Gastroesophageal sphincter (tissue), 4 donors: Measurements from ENCODE around the gene FAM177B. TPM values are rescaled to one million over a fixed set of nuclear protein-coding genes. Genes with fewer than 3 reads are reported as not detected.

ENCODE experiments used
- ATAC-seq: fragments of 150-250 bp; one replicate; pipeline ENCODE4 v1.9.1; 2016; ENCODE audit warnings: mild to moderate bottlenecking, moderate library complexity
- H3K27ac ChIP-seq, 4 donors: fragments of 200-600 bp; sonication (generic) in 3 of 4; 1 replicate in 3 of 4; 2 replicates in 1 of 4; pipeline ENCODE4 v1.5.1; 2016 to 2019
- H3K27me3 ChIP-seq: fragments of 200-600 bp; sonication (generic); one replicate; pipeline ENCODE4 v1.5.1; 2019
- H3K36me3 ChIP-seq, 2 donors: fragments of 200-600 bp; sonication (generic); one replicate each; pipeline ENCODE4 v1.5.1; 2019; ENCODE audit warnings: control low read depth in 1 of 2
- H3K4me1 ChIP-seq, 3 donors: fragments of 200-600 bp; sonication (generic); 1 replicate in 2 of 3; 2 replicates in 1 of 3; pipeline ENCODE4 v1.5.1; 2016 to 2019; ENCODE audit warnings: control low read depth in 2 of 3
- H3K4me3 ChIP-seq, 2 donors: fragments of 200-600 bp; sonication (generic); one replicate each; pipeline ENCODE4 v1.5.1; 2019; ENCODE audit warnings: mild to moderate bottlenecking in 1 of 2, moderate library complexity in 1 of 2
- H3K9me3 ChIP-seq, 3 donors: fragments of 200-600 bp; sonication (generic); one replicate each; pipeline ENCODE4 v1.5.1; 2017 to 2019; ENCODE audit warnings: control low read depth in 2 of 3
- EP300 ChIP-seq: sonication (generic); formaldehyde crosslinking; IDR thresholded peaks from one replicate; pipeline ENCODE4 v1.6.1; 2017; ENCODE audit warnings: antibody characterized with exemption, mild to moderate bottlenecking
- POLR2A ChIP-seq, 2 donors: fragments of 450-650 bp; IDR thresholded peaks; one replicate each; pipeline ENCODE4 v1.6.1; 2017; ENCODE audit warnings: antibody characterized with exemption in 2 of 2, mild to moderate bottlenecking in 2 of 2, moderate library complexity in 1 of 2
- POLR2AphosphoS5 ChIP-seq: sonication (generic); formaldehyde crosslinking; IDR thresholded peaks from one replicate; pipeline ENCODE4 v1.6.1; 2017; ENCODE audit warnings: antibody characterized with exemption
- WGBS, 2 donors: methylation state at CpG; one replicate each; pipeline ENCODE4 v1.1.5; 2018; ENCODE audit warnings: low coverage in 1 of 2; 5-methylcytosine and 5-hydroxymethylcytosine counted together
- total RNA-seq, 4 donors: library from RNA; depleted of rRNA; stranded (reverse); fragments of >200 nt; gene quantifications; one replicate each; pipeline ENCODE4 v1.1.0, GENCODE V29; 2016
- TF ChIP-seq, protein P1 (sequence below), 4 experiments: fragments of 200-600 bp in 2 of 4; fragments of 450-650 bp in 2 of 4; sonication (generic) in 1 of 4; IDR thresholded peaks; one replicate each; pipeline ENCODE4 v1.5.1; 2017 to 2019; ENCODE audit warnings: antibody characterized with exemption in 4 of 4, mild to moderate bottlenecking in 2 of 4, moderate library complexity in 2 of 4

FAM177B gene
- total RNA-seq, 4 donors from 2014 or later = 0.73 TPM; not detected in 3

DNA sequence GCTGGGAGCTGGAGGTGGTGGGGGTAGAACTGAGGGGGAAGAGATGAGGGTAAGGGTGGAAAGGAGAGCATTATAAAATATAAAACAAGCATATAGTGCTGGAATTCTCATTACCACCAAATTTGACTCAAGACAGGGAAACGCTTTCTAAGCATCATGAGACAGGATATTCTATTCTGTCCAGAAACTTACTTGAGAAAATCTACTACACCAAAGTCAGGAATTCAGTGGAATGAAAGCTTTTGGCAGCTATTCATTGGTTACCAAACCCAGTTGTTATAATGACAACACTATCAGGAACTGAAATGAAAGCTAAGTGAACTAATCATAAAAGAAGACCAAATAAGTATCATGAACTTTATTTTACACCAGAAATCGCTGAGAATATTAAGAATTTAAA lies 39.2 kb upstream of the FAM177B start:
- no peak overlapping the region for H3K4me3 ChIP-seq
- peak overlapping the region in 1 of 4 donors; percentile 29 for H3K27ac ChIP-seq
- H3K4me1 ChIP-seq = peaks cover 0 to 6% (median 0%) of the 10 kb centered on the region in 3 donors
- TF ChIP-seq POLR2A (IDR thresholded peaks at IDR 0.05) = no peak
- TF ChIP-seq POLR2AphosphoS5 = no peak
- TF ChIP-seq, protein P1, sequence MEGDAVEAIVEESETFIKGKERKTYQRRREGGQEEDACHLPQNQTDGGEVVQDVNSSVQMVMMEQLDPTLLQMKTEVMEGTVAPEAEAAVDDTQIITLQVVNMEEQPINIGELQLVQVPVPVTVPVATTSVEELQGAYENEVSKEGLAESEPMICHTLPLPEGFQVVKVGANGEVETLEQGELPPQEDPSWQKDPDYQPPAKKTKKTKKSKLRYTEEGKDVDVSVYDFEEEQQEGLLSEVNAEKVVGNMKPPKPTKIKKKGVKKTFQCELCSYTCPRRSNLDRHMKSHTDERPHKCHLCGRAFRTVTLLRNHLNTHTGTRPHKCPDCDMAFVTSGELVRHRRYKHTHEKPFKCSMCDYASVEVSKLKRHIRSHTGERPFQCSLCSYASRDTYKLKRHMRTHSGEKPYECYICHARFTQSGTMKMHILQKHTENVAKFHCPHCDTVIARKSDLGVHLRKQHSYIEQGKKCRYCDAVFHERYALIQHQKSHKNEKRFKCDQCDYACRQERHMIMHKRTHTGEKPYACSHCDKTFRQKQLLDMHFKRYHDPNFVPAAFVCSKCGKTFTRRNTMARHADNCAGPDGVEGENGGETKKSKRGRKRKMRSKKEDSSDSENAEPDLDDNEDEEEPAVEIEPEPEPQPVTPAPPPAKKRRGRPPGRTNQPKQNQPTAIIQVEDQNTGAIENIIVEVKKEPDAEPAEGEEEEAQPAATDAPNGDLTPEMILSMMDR (IDR thresholded peaks at IDR 0.05) = no peak
- no peak for TF ChIP-seq EP300
- WGBS, 2 donors = 72 to 77% methylated on average over 2 of the region's 2 CpGs
- no peak for ATAC-seq
- no peaks in the 10 kb centered on the region for H3K27me3 ChIP-seq
- no peaks in the 10 kb centered on the region for H3K9me3 ChIP-seq
- peaks cover 2 to 52% of the 10 kb centered on the region in 2 donors for H3K36me3 ChIP-seq

DNA sequence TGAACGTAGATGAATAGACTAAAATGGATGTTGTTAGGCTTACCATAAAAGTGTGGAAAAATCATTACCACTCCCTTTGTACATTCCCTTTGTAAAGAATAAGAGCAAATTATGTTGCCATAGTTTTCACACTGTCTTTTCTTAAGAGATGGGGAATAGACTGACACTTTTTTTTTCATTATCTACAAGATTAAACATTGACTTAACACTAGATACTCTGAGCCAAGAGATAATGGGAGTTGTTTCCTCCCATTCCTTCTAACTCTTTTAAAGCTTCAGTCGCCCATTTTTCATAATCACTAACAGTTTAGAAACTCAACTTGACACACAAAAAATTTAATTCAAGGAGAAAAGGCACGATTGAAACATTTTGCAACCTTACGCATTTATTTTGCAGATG lies 34.8 kb upstream of the FAM177B start:
- no peak for ATAC-seq
- Histone ChIP-seq H3K27ac (no peak overlapping the region), H3K4me1 (peaks cover 0 to 6% (median 0%) of the 10 kb centered on the region in 3 donors), H3K9me3 (no peaks in the 10 kb centered on the region), H3K4me3 (no peak overlapping the region), H3K27me3 (no peaks in the 10 kb centered on the region), H3K36me3 (peaks cover 2 to 42% of the 10 kb centered on the region in 2 donors)
- 17 to 88% methylated on average over 1 to 4 of the region's 4 CpGs for WGBS, 2 donors
- no peak for TF ChIP-seq POLR2AphosphoS5
- TF ChIP-seq, protein P1 (IDR thresholded peaks at IDR 0.05) = no peak
- TF ChIP-seq EP300 = no peak

DNA sequence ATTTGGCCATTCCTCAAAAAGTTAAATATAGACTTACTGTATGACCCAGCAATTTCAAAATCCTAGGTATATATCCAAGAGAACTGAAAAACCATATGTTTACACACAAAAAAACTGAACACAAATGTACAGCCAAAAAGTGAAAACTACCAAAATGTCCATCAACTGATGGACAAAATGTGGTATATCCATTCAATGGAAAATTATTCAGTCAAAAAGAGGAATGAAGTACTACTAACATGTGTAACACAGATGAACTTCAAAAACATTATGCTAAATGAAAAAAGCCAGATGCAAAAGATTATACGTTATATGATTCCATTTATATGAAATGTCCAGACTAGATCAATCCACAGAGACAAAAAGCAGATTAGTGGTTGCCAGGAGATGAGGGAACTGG lies 32.7 kb upstream of the FAM177B start:
- ATAC-seq = no peak
- peaks cover 2 to 36% of the 10 kb centered on the region in 2 donors for H3K36me3 ChIP-seq
- WGBS, 2 donors = 76 to 91% methylated on average over 1 of the region's 1 CpG
- H3K4me1 ChIP-seq = peaks cover 0 to 13% (median 3%) of the 10 kb centered on the region in 3 donors
- no peaks in the 10 kb centered on the region for H3K9me3 ChIP-seq
- no peak for TF ChIP-seq EP300
- TF ChIP-seq POLR2A (IDR thresholded peaks at IDR 0.05) = no peak
- no peak for TF ChIP-seq POLR2AphosphoS5
- TF ChIP-seq, protein P1 (IDR thresholded peaks at IDR 0.05) = no peak
- H3K27me3 ChIP-seq = no peaks in the 10 kb centered on the region
- no peak overlapping the region for H3K4me3 ChIP-seq
- H3K27ac ChIP-seq = no peak overlapping the region

DNA sequence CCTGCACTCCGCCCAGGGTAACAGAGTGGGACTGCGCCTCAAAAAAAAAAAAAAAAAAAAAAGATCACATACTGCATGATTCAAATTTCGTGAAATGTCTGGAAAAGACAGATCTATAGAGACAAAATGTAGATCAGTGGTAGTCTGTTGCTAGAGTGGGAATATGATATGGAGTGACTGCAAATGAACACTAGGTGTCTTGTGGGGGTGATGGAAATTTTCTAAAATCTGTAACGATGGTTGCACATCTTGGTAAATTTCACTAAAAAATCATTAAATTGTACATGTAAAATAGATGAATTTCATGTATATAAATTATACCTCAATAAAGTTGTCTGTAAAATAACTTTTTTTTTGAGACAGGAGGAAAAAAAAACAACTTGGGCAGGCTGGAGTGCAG lies 30.2 kb upstream of the FAM177B start:
- Histone ChIP-seq H3K4me3 (no peak overlapping the region), H3K4me1 (peaks cover 0 to 34% (median 17%) of the 10 kb centered on the region in 3 donors), H3K36me3 (peaks cover under 1 to 10% of the 10 kb centered on the region in 2 donors), H3K9me3 (no peaks in the 10 kb centered on the region), H3K27ac (no peak overlapping the region), H3K27me3 (no peaks in the 10 kb centered on the region)
- ATAC-seq = no peak
- 84 to 90% methylated on average over 2 to 3 of the region's 4 CpGs for WGBS, 2 donors
- TF ChIP-seq, protein P1 (IDR thresholded peaks at IDR 0.05) = peak in 1 of 4 experiments; percentile 8
- TF ChIP-seq EP300 = no peak

DNA sequence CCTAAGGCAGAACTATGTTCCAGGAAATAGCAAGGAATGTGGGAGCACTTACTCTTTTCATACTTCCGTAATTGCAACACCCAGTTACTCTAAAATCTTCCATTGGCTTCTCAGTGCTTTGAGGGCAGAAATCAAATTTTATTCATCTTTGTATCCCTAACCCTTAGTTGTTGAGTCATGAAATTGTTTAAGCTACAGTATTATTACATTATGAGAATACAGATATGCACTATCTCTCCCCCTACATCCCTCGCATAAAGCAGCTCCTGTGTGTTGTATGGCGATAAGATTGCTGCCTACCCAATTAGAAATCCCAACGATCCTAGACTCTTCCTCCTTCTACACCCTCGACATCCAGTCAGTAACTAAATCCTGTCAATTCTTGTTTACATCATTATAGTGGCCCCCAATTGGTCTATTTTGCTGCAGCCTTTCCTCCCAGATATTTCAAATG lies 27.3 kb upstream of the FAM177B start:
- no peaks in the 10 kb centered on the region for H3K27me3 ChIP-seq
- no peaks in the 10 kb centered on the region for H3K9me3 ChIP-seq
- H3K4me1 ChIP-seq = peaks cover 0 to 45% (median 17%) of the 10 kb centered on the region in 3 donors
- H3K36me3 ChIP-seq = no peaks in the 10 kb centered on the region
- no peak for TF ChIP-seq POLR2A (IDR thresholded peaks at IDR 0.05)
- TF ChIP-seq EP300 = no peak
- TF ChIP-seq, protein P1 (IDR thresholded peaks at IDR 0.05) = no peak
- no peak for TF ChIP-seq POLR2AphosphoS5
- WGBS, 2 donors = 79 to 89% methylated on average over 5 of the region's 5 CpGs
- ATAC-seq = no peak
- H3K4me3 ChIP-seq = no peak overlapping the region
- peak overlapping the region in 2 of 4 donors; percentile 97 for H3K27ac ChIP-seq
